ENCODE data around the gene CD2AP.

Gene CD2AP

GRCh38 chr6:47502920-47503319 lies 25.3 kb downstream of the CD2AP start:
- H3K4me1 ChIP-seq: peaks cover 0 to 10% (median 0%) of the 10 kb centered on the region in 4 donors
- H3K27me3 ChIP-seq: no peaks in the 10 kb centered on the region
- no peak overlapping the region for H3K27ac ChIP-seq
- peaks cover 0 to 4% (median 0%) of the 10 kb centered on the region in 3 donors for H3K36me3 ChIP-seq
- no peak overlapping the region for H3K4me3 ChIP-seq
- intact Hi-C loops (cut with DNase I; ENCODE audit: low total_unique reads): no loop called here
- H3K9me3 ChIP-seq: no peaks in the 10 kb centered on the region
- DNase-seq: no peak
- TF ChIP-seq CTCF (IDR thresholded peaks at IDR 0.05): no peak

GRCh38 chr6:47509937-47510336 lies 32.3 kb downstream of the CD2AP start:
- no peaks in the 10 kb centered on the region for H3K4me1 ChIP-seq
- H3K4me3 ChIP-seq: no peak overlapping the region
- peaks cover 0 to 18% (median 0%) of the 10 kb centered on the region in 3 donors for H3K9me3 ChIP-seq
- H3K27ac ChIP-seq: no peak overlapping the region
- intact Hi-C loops (cut with DNase I; ENCODE audit: low total_unique reads): no loop called here
- no peak for DNase-seq
- H3K27me3 ChIP-seq: no peaks in the 10 kb centered on the region
- TF ChIP-seq CTCF (IDR thresholded peaks at IDR 0.05): no peak
- peaks cover 0 to 26% (median 5%) of the 10 kb centered on the region in 3 donors for H3K36me3 ChIP-seq

GRCh38 chr6:47512872-47513271 lies 35.3 kb downstream of the CD2AP start:
- H3K4me3 ChIP-seq: no peak overlapping the region
- H3K36me3 ChIP-seq: peaks cover 0 to 22% (median 5%) of the 10 kb centered on the region in 3 donors
- intact Hi-C loops (cut with DNase I; ENCODE audit: low total_unique reads): no loop called here

GRCh38 chr6:47519279-47519678 lies 41.7 kb downstream of the CD2AP start:
- Histone ChIP-seq H3K27ac (no peak overlapping the region), H3K27me3 (no peaks in the 10 kb centered on the region), H3K9me3 (no peaks in the 10 kb centered on the region), H3K4me3 (no peak overlapping the region), H3K36me3 (no peaks in the 10 kb centered on the region), H3K4me1 (peaks cover 0 to 6% (median 0%) of the 10 kb centered on the region in 4 donors)
- intact Hi-C loops (cut with DNase I; ENCODE audit: low total_unique reads): no loop called here
- TF ChIP-seq CTCF (IDR thresholded peaks at IDR 0.05): no peak
- DNase-seq: no peak

More at GRCh38 chr6:47512872-47513271, 35.3 kb downstream of the CD2AP start:
- Histone ChIP-seq H3K27me3 (no peaks in the 10 kb centered on the region), H3K4me1 (no peaks in the 10 kb centered on the region), H3K9me3 (peaks cover 0 to 18% (median 0%) of the 10 kb centered on the region in 3 donors), H3K27ac (no peak overlapping the region)
- no peak for DNase-seq
- TF ChIP-seq CTCF (IDR thresholded peaks at IDR 0.05): no peak

- Histone ChIP-seq H3K9me3 (no peaks in the 10 kb centered on the region), H3K4me3 (no peak overlapping the region), H3K4me1 (peaks cover 0 to 16% (median 2%) of the 10 kb centered on the region in 4 donors), H3K27me3 (no peaks in the 10 kb centered on the region), H3K27ac (no peak overlapping the region), H3K36me3 (no peaks in the 10 kb centered on the region)
- no peak for DNase-seq
- no peak for TF ChIP-seq CTCF (IDR thresholded peaks at IDR 0.05)
- intact Hi-C loops (cut with DNase I; ENCODE audit: low total_unique reads): no loop called here
Measured at GRCh38 chr6:47520282-47520681, 42.7 kb downstream of the CD2AP start.

- Histone ChIP-seq H3K4me3 (no peak overlapping the region), H3K4me1 (peaks cover 0 to 25% (median 3%) of the 10 kb centered on the region in 4 donors), H3K36me3 (no peaks in the 10 kb centered on the region), H3K9me3 (no peaks in the 10 kb centered on the region), H3K27ac (no peak overlapping the region), H3K27me3 (no peaks in the 10 kb centered on the region)
- DNase-seq: no peak
- TF ChIP-seq CTCF (IDR thresholded peaks at IDR 0.05): no peak
- intact Hi-C loops (cut with DNase I; ENCODE audit: low total_unique reads): no loop called here
Measured at GRCh38 chr6:47521961-47522360, 44.4 kb downstream of the CD2AP start.

Data from tibial artery (tissue), 4 donors.